Stomach (tissue), 4 donors: Measurements from ENCODE around the gene SPIN1.

ENCODE experiments used
- CTCF ChIP-seq, 7 experiments: fragments of 450-650 bp in 4 of 7; fragments of 200-600 bp in 3 of 7; sonication (generic) in 3 of 7; IDR thresholded peaks; one replicate each; pipeline ENCODE4 v1.5.1; 2016 to 2019; ENCODE audit warnings: antibody characterized with exemption in 7 of 7, control low read depth in 2 of 7, mild to moderate bottlenecking in 1 of 7
- EP300 ChIP-seq: sonication (generic); formaldehyde crosslinking; IDR thresholded peaks from one replicate; pipeline ENCODE4 v1.6.1; 2017; ENCODE audit warnings: antibody characterized with exemption
- POLR2A ChIP-seq, 4 donors: fragments of 450-650 bp; IDR thresholded peaks; one replicate each; pipeline ENCODE4 v1.6.1; 2016; ENCODE audit warnings: antibody characterized with exemption in 4 of 4, control low read depth in 2 of 4, mild to moderate bottlenecking in 1 of 4, moderate library complexity in 1 of 4
- POLR2AphosphoS5 ChIP-seq, 3 donors: sonication (generic); formaldehyde crosslinking; IDR thresholded peaks; one replicate each; pipeline ENCODE4 v1.6.1; 2016; ENCODE audit warnings: antibody characterized with exemption in 3 of 3

GRCh38 chr9:88501086-88501485 lies 112.8 kb downstream of the SPIN1 start:
- TF ChIP-seq POLR2A (IDR thresholded peaks at IDR 0.05), result no peak
- TF ChIP-seq CTCF (IDR thresholded peaks at IDR 0.05), result no peak
- TF ChIP-seq EP300, result no peak
- TF ChIP-seq POLR2AphosphoS5 (IDR thresholded peaks at IDR 0.05), result no peak
